ENCODE measurements around the gene C2CD2. TPM values are rescaled to one million over a fixed set of nuclear protein-coding genes. Genes with fewer than 3 reads are reported as not detected.

The C2CD2 gene
- total RNA-seq, 2 experiments from 2014 or later, result 8.2 to 8.8 TPM

DNA sequence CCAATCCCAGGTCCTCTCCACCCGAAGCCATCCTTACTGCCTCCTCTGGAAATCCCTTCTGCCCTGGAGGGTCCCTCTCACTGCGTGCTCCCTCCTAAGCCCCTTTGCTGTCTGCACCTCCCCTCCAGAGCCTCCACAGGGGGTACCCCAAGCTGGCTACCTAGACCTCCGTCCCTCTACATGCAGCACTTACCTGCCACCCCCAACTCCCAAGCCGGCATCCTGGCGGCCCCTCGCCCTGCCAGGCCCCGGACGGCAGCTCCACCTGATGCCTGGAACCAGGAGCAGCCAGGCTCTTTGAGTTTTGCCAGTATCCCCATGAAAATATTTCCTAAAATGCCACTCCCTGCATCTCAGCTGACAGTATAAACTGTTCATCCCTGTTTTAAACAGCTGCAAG, 78.7 kb downstream of the C2CD2 start:
- Histone ChIP-seq H3K4me3 (ENCODE audit: low read length) (no peak overlapping the region), H3K27me3 (ENCODE audit: control insufficient read depth in 1 of 2, insufficient read depth in 2 of 2, low read length in 2 of 2) (no peaks in the 10 kb centered on the region), H3K27ac (ENCODE audit: low read depth in 1 of 2, low read length in 2 of 2) (no peak overlapping the region), H3K9me3 (ENCODE audit: control insufficient read depth in 1 of 2, insufficient read depth in 1 of 2, low read length in 2 of 2) (no peaks in the 10 kb centered on the region), H3K4me1 (ENCODE audit: insufficient read depth, low read length) (peaks cover 30% of the 10 kb centered on the region), H3K36me3 (ENCODE audit: insufficient read depth, low read length) (peaks cover 2% of the 10 kb centered on the region)
- Mint-ChIP-seq H3K4me1 (ENCODE audit: low read depth) (peaks cover 30% of the 10 kb centered on the region), H3K27ac (no peak overlapping the region), H3K9me3 (no peaks in the 10 kb centered on the region), H3K27me3 (no peaks in the 10 kb centered on the region), H3K4me3 (no peak overlapping the region), H3K36me3 (ENCODE audit: low read depth) (peaks cover 14% of the 10 kb centered on the region)
- intact Hi-C loops (cut with DNase I, micrococcal nuclease), result loop anchor here in 1 of 2 experiments (5.0 kb wide), 1 partner anchor 362 kb away; no protein-coding TSS in a partner anchor
- TF ChIP-seq, protein P1, sequence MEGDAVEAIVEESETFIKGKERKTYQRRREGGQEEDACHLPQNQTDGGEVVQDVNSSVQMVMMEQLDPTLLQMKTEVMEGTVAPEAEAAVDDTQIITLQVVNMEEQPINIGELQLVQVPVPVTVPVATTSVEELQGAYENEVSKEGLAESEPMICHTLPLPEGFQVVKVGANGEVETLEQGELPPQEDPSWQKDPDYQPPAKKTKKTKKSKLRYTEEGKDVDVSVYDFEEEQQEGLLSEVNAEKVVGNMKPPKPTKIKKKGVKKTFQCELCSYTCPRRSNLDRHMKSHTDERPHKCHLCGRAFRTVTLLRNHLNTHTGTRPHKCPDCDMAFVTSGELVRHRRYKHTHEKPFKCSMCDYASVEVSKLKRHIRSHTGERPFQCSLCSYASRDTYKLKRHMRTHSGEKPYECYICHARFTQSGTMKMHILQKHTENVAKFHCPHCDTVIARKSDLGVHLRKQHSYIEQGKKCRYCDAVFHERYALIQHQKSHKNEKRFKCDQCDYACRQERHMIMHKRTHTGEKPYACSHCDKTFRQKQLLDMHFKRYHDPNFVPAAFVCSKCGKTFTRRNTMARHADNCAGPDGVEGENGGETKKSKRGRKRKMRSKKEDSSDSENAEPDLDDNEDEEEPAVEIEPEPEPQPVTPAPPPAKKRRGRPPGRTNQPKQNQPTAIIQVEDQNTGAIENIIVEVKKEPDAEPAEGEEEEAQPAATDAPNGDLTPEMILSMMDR (IDR thresholded peaks at IDR 0.05), result no peak
- ATAC-seq (ENCODE audit: poor library complexity) (no peak), DNase-seq (no peak)
- ChIA-PET POLR2A (interaction anchor here (1.3 kb wide), 1 partner anchor 51 kb away, joined by 3 read pairs; no protein-coding TSS in a partner anchor), CTCF (no interaction called here)

DNA sequence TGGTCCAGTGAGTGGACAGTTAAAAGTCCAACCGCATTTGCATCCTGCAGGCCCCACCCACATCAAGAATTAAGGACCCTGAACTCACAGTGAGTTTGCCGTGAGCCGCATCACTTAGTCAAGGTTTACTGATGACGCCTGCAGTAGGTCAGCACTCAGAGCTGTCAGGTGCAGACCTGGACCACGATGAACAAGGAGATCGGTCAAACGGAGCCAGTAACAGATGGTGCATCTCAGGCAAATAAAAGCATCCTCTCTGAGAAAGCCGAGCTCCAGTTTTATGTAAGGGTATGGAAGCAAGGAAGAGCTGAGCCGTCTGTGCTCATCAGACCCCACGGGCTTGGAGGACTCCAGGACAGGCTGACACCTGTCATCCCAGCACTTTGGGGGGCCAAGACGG, 79.2 kb downstream of the C2CD2 start:
- peaks cover 14% of the 10 kb centered on the region for H3K36me3 Mint-ChIP-seq (ENCODE audit: low read depth)
- Histone ChIP-seq H3K4me3 (ENCODE audit: low read length) (no peak overlapping the region), H3K9me3 (ENCODE audit: control insufficient read depth in 1 of 2, insufficient read depth in 1 of 2, low read length in 2 of 2) (no peaks in the 10 kb centered on the region), H3K27ac (ENCODE audit: low read depth in 1 of 2, low read length in 2 of 2) (no peak overlapping the region), H3K4me1 (ENCODE audit: insufficient read depth, low read length) (peaks cover 25% of the 10 kb centered on the region), H3K27me3 (ENCODE audit: control insufficient read depth in 1 of 2, insufficient read depth in 2 of 2, low read length in 2 of 2) (no peaks in the 10 kb centered on the region), H3K36me3 (ENCODE audit: insufficient read depth, low read length) (peaks cover 2% of the 10 kb centered on the region)
- no peak overlapping the region for H3K4me3 Mint-ChIP-seq
- ChIA-PET CTCF (no interaction called here), POLR2A (no interaction called here)
- no peak for DNase-seq
- TF ChIP-seq, protein P1 (IDR thresholded peaks at IDR 0.05), result no peak
- no peak overlapping the region for H3K27ac Mint-ChIP-seq
- intact Hi-C loops (cut with DNase I, micrococcal nuclease), result loop anchor here in 1 of 2 experiments (5.0 kb wide), 1 partner anchor 363 kb away; no protein-coding TSS in a partner anchor
- H3K4me1 Mint-ChIP-seq (ENCODE audit: low read depth), result peaks cover 26% of the 10 kb centered on the region
- H3K9me3 Mint-ChIP-seq, result no peaks in the 10 kb centered on the region
- ATAC-seq (ENCODE audit: poor library complexity), result no peak
- no peaks in the 10 kb centered on the region for H3K27me3 Mint-ChIP-seq

DNA sequence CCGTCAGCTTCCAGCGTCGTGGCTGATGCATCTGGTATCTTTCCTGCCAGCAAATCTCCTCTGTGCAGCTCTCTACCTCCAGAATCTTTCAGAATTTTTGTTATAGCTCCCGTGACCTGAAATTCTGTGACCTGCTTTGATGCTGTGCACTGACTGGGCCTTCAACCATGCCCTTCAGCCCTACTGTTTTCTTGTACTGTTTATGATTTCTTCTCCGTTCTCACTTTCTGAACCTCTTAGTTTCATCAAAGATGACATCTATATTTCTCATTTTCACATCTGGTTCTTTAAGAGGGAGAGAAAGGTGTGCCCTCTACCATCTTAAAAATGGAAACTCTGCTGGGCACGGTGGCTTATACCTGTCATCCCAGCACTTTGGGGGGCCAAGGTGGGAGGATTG, 80.4 kb downstream of the C2CD2 start:
- no peak overlapping the region for H3K27ac Mint-ChIP-seq
- H3K9me3 Mint-ChIP-seq, result no peaks in the 10 kb centered on the region
- POLR2A ChIA-PET, result interaction anchor here (0.7 kb wide), 1 partner anchor 18 kb away, joined by 3 read pairs; no protein-coding TSS in a partner anchor
- ATAC-seq (ENCODE audit: poor library complexity), result no peak
- Histone ChIP-seq H3K9me3 (ENCODE audit: control insufficient read depth in 1 of 2, insufficient read depth in 1 of 2, low read length in 2 of 2) (no peaks in the 10 kb centered on the region), H3K27me3 (ENCODE audit: control insufficient read depth in 1 of 2, insufficient read depth in 2 of 2, low read length in 2 of 2) (no peaks in the 10 kb centered on the region), H3K36me3 (ENCODE audit: insufficient read depth, low read length) (peaks cover 2% of the 10 kb centered on the region), H3K27ac (ENCODE audit: low read depth in 1 of 2, low read length in 2 of 2) (no peak overlapping the region), H3K4me3 (ENCODE audit: low read length) (no peak overlapping the region), H3K4me1 (ENCODE audit: insufficient read depth, low read length) (peaks cover 22% of the 10 kb centered on the region)
- intact Hi-C loops (cut with DNase I, micrococcal nuclease), result no loop called here
- no peaks in the 10 kb centered on the region for H3K27me3 Mint-ChIP-seq
- TF ChIP-seq, protein P1 (IDR thresholded peaks at IDR 0.05), result no peak
- no peak for DNase-seq
- peaks cover 14% of the 10 kb centered on the region for H3K36me3 Mint-ChIP-seq (ENCODE audit: low read depth)
- H3K4me1 Mint-ChIP-seq (ENCODE audit: low read depth), result peaks cover 25% of the 10 kb centered on the region
- CTCF ChIA-PET, result no interaction called here
- H3K4me3 Mint-ChIP-seq, result no peak overlapping the region
